IPS DF 19.7 (cell line): ENCODE data around the gene SNX33.
"Not testable (repeated sequence)": the region's sequence is repeated elsewhere in the genome, so short reads cannot be mapped to it uniquely, and the experiment has no call there.

Experiments
- DNase-seq: peaks from one replicate; pipeline ENCODE4 v3.0.0-alpha.2; 2013; ENCODE audit warnings: low read depth, low spot score

SNX33 gene

GRCh38 chr15:75662823-75663519 is 15.3 kb downstream of the SNX33 start:
- no peak for DNase-seq

GRCh38 chr15:75663931-75664421 is 16.3 kb downstream of the SNX33 start:
- no peak for DNase-seq

GRCh38 chr15:75666823-75667501 is 19.2 kb downstream of the SNX33 start:
- DNase-seq, result no peak

- no peak for DNase-seq
Measured at GRCh38 chr15:75669191-75669878, 21.6 kb downstream of the SNX33 start.

- DNase-seq, result no peak
Measured at GRCh38 chr15:75669879-75670212, 22.1 kb downstream of the SNX33 start.

- DNase-seq, result no peak
Measured at GRCh38 chr15:75671730-75672602, 24.3 kb downstream of the SNX33 start.

- no peak for DNase-seq
Measured at GRCh38 chr15:75672646-75673425, 25.1 kb downstream of the SNX33 start.

GRCh38 chr15:75673426-75674235 is 25.9 kb downstream of the SNX33 start:
- no peak for DNase-seq

- no peak for DNase-seq
Measured at GRCh38 chr15:75674366-75674765, 26.7 kb downstream of the SNX33 start.

- DNase-seq, result no peak
Measured at GRCh38 chr15:75675579-75676404, 28.1 kb downstream of the SNX33 start.

- no peak for DNase-seq
Measured at GRCh38 chr15:75676688-75677464, 29.2 kb downstream of the SNX33 start.

- no peak for DNase-seq
Measured at GRCh38 chr15:75677465-75678323, 30.0 kb downstream of the SNX33 start.

- DNase-seq, result not testable (repeated sequence)
Measured at GRCh38 chr15:75678324-75678690, 30.6 kb downstream of the SNX33 start.

- no peak for DNase-seq
Measured at GRCh38 chr15:75680007-75680789, 32.5 kb downstream of the SNX33 start.

GRCh38 chr15:75682181-75683135 is 34.7 kb downstream of the SNX33 start:
- DNase-seq, result no peak
